Colon (tissue), 2 donors: ENCODE data around the gene AP4E1.
"Not testable (repeated sequence)": the region's sequence is repeated elsewhere in the genome, so short reads cannot be mapped to it uniquely, and the experiment has no call there.

ENCODE experiments used
- FAIRE-seq: peaks from 2 replicates; lab custom pipeline; 2012; peaks lifted over from hg19 to GRCh38; lab: Jason Lieb, UNC
- donor health status: control.
- donor health status: control.

The AP4E1 gene

GRCh38 chr15:51024735-51025453 is 116.4 kb downstream of the AP4E1 start:
- no peak for FAIRE-seq

GRCh38 chr15:51025454-51025846 is 117.0 kb downstream of the AP4E1 start:
- no peak for FAIRE-seq

- FAIRE-seq, result no peak
Observed at GRCh38 chr15:51030649-51031316, 122.3 kb downstream of the AP4E1 start.

GRCh38 chr15:51037474-51037873 is 129.0 kb downstream of the AP4E1 start:
- FAIRE-seq, result not testable (repeated sequence)

- FAIRE-seq, result no peak
Observed at GRCh38 chr15:51038162-51038973, 129.9 kb downstream of the AP4E1 start.

- no peak for FAIRE-seq
Observed at GRCh38 chr15:51038974-51039319, 130.5 kb downstream of the AP4E1 start.

GRCh38 chr15:51044037-51044727 is 135.7 kb downstream of the AP4E1 start:
- no peak for FAIRE-seq

GRCh38 chr15:51046016-51046415 is 137.5 kb downstream of the AP4E1 start:
- no peak for FAIRE-seq

GRCh38 chr15:51046799-51047449 is 138.4 kb downstream of the AP4E1 start:
- no peak for FAIRE-seq

- no peak for FAIRE-seq
Observed at GRCh38 chr15:51048308-51048707, 139.8 kb downstream of the AP4E1 start.

- FAIRE-seq, result no peak
Observed at GRCh38 chr15:51049081-51049480, 140.6 kb downstream of the AP4E1 start.

GRCh38 chr15:51051776-51052175 is 143.3 kb downstream of the AP4E1 start:
- no peak for FAIRE-seq

- no peak for FAIRE-seq
Observed at GRCh38 chr15:51053571-51053970, 145.1 kb downstream of the AP4E1 start.

- no peak for FAIRE-seq
Observed at GRCh38 chr15:51054535-51054934, 146.1 kb downstream of the AP4E1 start.
